HG03097 (cell line): ENCODE data around the gene VIPR1.

ENCODE experiments used
- ATAC-seq: cut with Tn5 transposase; IDR thresholded peaks from one replicate; pipeline ENCODE4 v1.9.1; 2021; ENCODE audit not compliant: unreplicated experiment, low FRiP score

VIPR1 gene

DNA sequence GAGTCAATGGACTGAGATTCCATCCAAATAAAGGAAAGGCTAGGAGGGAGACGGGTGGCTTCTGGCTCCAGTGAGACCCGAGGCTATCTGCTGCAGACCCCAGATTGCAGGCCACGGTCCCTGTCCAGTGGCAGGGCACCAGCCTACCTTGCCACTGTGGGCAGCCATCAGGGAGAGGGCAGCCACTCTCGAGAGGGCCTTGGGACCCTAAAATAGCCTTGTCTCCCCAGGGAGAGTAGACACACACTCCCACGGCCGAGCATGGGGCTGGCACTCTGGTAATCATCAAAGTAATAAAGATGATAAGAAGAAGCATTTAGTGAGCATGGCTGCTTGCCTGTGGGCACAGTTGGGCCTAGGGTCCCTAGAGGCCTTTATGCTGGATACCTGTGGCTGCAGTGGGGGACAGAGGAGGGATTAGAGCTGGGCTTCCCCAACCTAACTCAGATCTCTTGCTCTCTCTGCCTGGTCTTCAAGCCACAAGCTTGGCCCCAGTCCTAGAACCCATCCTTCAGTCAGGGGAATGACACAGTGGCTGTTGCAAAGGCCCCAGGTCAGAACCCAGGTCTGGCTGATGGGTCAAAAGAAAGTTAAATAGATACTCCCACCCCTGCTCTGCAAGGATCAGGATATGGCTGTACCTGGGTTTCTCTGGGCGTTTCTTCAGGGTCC is 9.2 kb upstream of the VIPR1 start:
- ATAC-seq: no peak

DNA sequence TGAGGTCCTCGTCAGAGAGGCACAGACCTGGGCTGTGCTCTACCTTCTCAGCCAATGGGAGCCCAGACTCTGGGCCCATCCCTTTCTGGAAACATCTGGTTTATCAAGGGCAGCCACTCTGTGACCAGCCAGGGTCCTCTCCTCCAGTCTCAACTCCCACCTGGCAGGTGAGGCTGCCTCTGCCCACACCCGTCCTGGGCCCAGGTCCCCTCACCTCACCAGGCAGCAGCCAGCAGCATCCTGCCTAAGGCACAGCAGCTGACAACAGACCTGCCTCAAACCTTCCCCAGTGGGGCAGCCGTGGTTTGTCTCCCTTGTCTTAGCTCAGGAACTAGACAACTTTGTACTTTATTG is 8.7 kb upstream of the VIPR1 start:
- no peak for ATAC-seq

DNA sequence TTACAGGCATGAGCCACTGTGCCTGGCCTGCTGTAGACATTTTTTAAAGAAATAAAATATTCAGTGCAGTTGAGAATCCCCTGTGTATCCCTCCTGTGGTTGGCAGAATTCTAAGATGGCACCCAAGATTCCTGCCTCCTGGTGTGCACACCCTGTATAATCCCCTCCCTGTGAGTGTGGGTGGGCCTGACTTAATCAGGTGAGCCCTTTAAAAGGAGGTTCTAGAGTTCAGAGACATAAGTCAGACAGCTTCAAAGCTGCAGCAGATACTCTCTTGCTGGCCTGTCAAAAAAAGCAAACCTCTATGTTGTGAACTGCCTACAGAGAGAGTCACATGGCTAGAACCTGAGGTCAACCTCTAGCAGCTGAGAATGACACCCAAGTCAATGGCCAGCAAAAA is 7.0 kb upstream of the VIPR1 start:
- ATAC-seq: no peak

DNA sequence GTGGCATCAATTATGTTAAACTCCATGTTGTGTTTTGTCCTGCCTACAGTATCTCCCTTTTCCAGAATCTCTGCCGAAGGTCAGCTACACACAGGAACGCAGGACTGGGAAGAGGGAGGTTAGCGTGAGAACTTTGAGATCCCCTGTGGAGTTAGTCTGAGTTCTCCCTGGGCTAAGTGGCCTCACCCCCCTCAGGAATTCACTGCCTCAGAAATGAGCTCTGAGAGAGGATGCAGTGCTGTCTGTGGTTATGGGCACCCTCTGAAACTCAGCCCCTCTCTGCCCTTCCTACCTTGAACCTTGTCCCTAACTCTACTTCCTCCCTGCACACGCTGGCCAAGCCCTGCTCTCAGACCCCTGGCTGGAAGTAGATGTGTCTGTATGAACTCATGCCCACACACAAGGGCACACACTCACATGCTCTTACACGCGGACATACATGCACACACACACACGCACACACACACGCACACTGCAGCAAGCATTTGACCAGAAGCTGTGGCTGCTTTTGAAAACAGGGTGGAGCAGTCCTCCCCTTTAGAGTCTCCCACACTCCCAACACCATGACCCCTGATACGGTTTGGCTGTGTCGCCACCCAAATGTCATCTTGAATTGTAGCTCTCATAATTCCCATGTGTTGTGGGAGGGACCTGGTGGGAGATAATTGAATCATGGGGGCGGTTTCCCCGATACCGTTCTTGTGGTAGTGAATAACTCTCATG is 5.3 kb upstream of the VIPR1 start:
- ATAC-seq: no peak

DNA sequence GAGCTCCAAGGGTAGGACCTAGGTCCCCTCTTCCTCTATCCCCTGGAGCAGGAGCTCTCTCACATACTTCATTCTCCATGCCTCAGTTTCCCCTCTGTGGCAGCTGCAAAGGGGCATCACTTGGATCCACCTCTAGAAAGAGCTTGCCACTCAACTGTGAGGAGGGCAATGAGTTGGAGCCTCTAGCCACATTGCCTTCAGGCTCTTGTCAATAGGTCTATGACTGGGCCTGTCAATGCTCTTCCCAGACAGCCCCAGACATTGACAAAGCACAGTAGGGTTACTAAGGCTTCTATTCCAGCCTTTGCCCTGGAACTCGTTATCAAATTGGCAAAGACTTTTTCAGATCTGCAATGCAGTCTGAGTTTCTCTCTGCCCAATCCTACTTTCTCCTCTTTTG is 4.4 kb upstream of the VIPR1 start:
- no peak for ATAC-seq

DNA sequence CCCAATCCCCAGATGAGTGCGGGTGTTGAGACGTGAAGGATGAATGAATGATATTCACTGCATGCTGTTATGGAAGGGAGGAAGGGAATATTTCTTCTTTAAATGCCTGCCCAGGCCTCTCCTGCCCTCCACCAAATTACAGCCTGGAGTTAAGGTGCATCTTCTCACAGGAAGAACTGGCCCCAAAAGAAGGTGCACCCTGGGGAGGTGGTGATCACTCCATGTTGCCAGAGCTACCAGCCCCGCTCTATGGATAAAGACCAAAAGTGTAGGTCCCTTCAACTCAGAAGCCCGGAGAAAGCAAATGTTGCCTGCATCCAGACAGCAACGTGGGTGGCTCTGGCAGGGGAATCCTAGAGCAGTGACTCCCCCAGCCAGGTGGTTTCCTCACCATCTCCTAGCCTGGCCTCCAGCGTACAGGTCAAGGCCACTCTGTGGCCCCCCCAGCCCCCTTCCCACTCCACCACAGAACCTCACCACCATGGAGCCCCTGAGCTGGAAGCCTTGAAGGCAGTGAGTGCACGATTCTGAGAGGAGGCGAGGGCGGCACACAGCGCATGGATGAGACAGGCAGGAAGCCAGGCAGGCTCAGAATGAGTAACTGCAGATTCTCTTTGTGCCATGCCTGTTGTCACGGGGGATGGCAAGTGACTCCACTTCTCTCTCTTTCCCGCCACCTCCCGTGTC is 3.5 kb upstream of the VIPR1 start:
- no peak for ATAC-seq

DNA sequence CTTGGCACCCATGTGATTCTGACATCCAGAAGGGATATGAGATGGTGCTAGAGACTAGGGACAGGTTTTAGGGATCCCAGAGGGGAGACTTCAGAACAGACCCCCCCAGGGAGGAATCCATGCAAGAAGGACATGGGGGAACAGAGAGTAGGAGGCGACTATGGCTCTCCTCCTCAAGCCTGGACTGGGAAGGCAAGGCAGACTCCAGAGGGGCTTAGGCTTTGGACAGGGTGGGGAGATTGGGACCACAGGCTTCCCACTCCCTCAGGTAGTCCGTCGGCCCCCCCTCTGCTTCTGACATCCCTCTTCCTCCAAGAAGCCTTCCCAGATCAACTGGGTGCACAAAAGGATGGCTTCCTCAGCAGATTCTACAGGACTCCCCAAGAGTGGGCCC is 3.0 kb upstream of the VIPR1 start:
- ATAC-seq: no peak

DNA sequence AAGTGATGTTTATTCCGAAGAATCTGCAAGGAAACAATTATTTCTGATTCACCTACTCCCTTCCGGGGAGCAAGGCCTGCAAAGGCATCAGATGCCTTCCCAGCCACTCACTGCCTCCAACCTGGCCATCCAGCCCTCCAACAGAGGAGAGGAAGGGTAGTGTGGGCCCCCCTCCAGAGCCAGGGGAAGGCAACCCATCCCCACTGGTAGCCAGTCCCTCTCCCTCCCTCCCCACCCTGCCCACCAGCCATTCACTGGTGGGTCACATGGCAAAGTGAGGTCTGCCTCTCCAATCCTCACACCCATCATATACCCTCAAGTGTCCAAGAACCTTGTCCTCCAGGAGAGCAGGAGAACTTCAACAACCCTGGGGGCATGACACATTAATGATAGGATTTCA is 2.4 kb upstream of the VIPR1 start:
- no peak for ATAC-seq

DNA sequence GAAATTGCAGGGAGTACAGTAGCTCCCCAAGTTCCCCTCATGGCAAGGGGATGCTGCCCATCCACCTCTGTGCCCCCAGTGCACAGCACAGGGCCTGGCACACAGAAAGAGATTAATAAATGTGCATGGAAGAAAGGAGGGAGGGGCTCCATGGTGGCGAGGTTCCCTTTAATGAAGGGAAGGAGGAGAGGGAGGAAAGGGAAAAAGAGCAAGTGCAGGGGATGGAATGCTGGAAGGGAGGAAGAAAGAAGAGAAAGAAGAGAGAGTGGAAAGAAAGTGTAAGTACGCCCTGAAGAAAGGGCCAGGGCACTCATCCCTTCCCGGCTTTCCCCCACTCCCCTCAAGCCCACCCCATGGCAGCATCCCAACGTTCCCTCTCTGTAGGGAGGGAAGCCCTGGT is 1.5 kb upstream of the VIPR1 start:
- no peak for ATAC-seq

DNA sequence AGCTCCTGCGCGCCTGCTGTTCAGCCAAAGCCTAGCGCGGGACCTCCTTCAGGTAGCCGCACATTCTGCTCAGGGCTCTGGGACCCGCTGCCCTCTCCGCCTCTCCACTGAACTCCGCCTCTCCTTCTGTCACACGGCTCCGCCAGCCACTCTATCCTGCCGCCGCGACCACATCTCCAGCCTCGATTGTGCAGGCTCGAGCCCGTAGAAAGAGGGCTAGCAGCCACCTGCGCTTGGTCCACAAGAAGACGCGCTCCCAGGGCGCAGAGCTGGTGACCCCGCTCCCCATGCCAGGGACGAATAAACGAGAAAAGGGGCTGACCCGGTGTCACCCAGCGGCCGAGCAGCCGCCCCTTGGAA is 1.1 kb upstream of the VIPR1 start:
- no peak for ATAC-seq

DNA sequence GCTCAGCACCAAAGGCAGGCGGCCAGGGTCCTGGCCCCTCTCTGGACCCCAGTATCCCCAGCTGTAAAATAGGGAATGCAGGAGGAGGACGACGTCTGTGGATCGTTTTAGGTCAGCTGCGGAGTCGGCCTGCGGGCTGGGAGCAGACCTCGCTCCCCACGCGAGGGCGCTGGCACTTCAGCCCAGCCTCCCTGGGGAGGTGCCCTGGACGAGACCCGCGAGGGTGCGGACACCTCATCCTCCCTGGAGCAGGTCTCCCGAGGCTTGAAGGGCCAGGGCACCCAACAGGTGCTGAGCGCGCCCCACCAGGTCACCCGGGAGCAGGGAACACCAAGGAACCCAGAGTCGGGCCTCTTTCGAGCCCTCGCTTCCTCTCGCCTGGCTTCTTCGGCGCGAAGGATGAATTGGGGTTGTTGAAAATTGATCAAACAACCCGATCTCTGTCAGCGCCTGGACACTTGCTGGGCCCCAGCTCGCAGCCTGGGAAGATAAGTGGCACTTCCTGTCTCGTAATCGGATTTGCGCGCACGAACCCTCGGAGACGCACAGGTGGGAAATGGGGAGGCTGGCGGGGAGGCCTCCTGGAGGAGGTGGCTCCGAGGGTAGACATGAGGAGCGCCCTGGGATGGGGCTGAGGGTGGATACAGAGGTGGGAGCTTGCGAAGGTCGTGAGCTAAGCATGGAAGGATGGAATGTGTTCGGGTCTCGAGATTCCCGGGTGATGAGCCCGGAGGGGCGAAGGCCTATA is 588 bp upstream of the VIPR1 start:
- no peak for ATAC-seq

DNA sequence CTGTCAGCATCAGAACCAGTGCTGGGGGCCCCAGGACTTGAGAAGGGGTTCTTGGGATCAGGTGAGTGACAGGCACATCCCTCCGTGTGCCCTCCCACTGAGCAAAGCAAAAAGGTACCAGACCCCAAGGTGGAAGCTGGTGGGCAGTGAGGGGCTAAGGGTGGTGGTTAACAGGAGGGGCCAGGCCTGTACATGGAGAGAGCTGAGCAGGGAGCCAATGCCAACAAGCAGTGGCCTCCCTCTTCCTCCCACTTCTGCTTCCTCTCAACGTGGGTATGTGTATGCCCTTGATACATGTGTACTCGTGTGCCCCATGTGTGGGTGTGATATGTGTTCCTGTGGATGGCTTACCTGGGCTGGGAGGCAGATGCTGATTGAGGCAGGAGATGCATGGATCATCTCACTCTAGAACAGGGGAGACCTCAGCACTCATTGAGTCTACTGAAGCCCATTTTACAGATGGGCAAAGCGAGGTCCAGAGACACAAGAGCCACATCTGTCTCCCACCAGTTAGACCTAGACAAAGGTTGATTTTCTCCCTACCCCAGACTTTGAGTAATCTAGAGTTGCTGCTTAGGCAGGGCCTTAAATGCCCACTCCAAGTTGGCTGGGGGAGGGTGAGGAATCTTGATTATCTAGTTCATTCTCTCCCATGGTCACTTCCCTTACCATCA is 945 bp downstream of the VIPR1 start:
- ATAC-seq: no peak

DNA sequence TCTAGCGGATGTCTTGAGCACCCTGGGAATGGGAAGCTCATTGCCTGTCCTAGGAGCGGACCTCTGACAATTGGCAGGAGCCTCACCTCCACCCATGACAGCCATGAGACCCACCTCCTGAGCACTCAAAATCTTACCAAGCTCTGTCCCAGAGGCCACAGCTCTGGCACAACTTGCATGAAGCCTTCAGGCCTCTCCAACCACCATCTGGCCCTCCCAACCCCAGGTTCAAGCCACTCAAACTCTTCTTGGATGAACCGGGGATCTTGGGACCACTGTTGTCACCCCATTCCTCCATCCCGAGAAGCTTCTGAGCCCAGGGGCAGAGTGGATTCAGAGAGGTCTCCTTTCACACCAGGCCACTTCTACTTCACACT is 1.5 kb downstream of the VIPR1 start:
- ATAC-seq: no peak

DNA sequence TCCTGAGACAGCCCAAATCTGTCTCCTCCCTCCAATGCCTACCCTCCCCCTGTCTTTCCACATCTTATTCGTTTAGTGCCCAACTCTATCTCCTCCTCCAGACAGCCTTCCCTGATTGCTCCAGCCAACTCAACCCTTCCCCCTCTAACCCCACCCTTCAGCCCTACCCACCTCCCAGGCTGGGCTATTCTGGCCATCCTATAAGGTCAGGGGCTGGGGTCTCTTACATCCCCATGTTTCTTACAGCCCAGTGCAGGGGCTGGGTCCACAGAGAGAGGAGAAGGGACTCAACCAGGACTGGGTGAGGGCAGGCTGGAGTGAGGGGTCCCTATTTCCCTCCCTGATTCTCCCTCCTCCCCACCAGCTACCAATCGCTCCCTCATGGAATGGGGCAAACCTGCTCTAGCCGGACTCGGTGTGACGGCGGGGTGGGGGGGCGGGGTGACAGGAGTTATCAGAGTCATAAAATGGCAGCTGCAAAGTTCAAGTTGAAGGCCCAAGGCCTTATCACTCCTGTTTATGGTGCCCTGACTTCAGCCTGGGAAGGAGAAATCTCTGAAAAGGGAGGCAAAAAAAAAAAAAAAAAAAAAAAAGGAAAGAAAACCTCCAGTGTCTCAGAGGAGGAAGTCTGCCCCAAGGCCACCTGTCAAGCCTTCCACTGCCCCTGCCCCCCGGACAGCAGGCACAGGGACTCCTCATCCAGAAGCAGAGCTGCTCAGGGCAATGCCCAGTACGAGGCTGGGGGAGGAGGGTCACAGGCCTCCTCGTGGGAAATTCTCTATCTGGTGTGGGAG is 2.1 kb downstream of the VIPR1 start:
- no peak for ATAC-seq

DNA sequence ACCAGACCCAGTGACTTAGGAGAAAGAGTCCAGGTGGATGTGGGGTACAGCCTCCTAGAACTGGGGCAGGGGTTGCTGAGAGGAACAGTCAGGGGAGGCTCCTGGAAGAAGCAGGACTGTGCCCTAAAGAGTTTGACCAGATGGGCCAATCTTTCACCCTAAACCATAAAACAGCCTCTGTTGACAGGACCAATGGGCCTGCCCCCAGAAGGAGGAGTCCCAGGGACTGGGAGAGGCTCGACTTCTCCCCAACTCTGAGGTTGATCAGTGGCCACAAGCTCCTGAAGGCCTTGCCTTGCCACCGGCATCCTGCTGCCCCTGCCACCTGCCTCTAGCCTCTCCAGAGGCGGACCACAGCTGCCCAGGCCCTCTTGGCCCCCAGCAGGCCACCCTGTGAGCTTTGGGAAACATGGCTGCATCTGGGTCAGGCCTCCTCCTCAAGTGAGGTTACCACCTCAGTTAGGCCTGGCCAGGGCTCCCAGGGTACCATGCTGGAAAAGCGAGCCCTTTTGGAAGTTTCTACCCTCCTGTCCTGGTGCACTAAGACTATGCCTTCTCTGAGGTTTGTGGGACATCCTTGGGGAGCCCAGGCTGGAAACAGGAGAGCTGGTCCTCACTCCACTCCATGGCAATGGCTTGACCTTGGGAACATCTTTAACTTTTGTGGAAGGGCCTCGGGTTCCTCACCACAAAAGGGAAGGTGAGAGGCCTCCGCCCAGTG is 2.8 kb downstream of the VIPR1 start:
- ATAC-seq: no peak

DNA sequence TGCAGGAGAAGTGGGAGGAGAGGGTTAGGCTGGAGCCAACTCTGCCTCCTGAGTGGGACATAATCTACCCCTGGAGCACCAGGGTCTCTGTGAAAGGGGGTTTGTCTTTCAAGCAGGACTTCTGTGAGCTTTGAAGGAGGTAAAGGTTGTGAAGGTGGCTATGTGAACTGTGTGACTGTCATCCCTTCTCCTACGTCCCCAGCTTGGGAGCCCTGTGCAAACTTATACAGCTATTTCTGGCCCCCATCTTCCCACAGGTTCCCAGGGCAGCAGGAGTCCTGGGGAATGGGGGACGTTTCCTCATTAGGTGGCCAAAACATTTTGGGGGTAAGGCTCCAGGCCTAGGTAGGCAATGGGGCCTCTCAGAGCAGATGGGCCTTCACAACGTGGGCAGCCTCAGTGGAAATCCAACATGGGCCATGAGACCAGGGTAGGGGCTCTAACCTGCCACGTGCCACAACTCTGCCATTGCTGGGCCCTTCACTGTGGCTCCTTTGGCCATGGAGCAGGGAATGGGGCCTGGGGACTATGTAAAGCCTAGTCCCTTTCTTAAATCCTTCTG is 3.5 kb downstream of the VIPR1 start:
- ATAC-seq: no peak

DNA sequence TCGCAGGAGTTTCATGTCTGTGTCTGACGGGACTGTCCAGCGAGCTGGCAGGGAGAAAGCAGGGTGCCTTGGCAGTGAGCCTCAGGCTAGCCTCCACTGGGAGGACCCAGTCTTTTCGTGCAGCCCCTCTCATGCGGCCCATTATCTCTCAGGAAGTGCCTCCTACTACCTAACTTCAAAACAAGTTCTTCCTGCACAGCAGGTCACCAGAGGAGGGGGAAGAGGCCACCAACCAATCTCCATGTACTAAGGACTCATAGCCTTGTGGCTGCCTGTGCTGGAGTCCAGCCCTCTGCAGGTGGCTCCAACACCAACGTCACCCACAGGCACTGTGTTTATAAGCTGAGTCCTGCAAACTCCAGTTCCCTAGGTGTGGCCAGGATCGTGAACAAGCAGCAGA is 4.8 kb downstream of the VIPR1 start:
- no peak for ATAC-seq

DNA sequence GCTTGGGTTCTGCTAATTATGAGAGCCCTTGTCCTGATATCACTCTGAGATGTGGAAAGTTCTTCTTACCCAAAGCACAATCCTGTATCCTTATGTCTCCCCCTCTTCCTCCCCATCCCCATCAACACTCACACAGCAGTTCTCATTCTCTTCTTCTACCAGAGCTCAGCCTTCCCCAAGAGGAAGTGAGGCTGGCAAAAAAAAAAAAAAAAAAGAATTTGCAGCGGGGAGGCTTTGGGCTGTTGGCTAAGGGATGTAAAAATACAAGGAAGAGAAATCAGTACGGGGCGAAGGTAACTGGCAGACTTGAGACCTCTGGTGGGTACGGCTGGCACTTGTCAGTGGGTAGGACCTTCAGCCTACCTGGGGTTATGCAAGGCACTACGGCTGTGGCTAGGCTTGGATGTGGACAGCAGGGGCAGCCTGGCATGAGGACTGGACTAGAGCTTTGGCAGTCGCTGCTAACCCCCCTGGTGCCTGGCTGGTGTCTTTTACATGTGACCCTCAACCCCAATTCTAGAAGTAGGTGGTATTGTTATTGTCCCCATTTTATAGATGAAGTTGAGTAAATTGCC is 5.4 kb downstream of the VIPR1 start:
- ATAC-seq: no peak

DNA sequence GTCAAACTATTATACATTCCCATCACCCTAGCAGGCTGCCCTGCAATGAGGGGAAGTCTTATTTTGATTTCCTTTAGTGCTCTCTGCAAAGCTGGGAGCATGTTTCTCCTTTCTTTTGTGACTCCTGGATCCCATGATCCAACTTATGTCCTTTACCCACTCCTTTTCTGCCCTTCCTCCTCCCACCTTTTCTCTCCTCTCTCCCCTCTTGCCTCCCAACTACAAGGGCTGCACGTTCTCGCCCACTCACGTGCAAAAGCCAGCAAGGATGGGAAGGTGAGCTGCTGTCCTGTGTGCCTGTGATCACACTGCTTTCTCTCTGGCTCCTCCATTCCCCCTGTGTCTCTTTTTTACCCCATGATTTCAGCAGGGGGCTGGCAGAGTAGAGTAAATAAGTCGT is 6.1 kb downstream of the VIPR1 start:
- no peak for ATAC-seq
